Measurements from ENCODE around the gene TBL1X. TPM values are rescaled to one million over a fixed set of nuclear protein-coding genes. Genes with fewer than 3 reads are reported as not detected.

The TBL1X gene
- total RNA-seq, 1 donor from 2014 or later: 15.4 TPM

DNA sequence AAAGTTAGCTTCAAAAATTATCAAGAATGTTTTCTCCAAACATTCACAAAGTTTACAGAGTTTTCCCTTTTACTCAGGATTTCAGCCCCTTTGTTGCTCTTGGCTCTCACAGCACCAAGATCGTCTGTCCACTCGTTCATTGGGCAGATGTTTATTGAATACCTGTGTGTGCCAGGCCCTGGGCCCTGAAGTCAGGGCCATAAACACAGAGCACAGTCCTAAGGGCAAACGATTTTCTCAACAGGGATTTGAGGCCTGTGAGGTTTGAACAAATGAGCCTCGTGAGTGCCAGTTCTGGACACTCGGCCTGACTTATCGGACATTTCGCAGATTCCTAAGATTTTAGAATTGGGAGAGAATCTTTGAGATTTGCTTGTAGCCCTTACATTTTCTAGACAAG, 142.1 kb downstream of the TBL1X start:
- intact Hi-C loops (cut with DNase I): no loop called here
- TF ChIP-seq, protein P1, sequence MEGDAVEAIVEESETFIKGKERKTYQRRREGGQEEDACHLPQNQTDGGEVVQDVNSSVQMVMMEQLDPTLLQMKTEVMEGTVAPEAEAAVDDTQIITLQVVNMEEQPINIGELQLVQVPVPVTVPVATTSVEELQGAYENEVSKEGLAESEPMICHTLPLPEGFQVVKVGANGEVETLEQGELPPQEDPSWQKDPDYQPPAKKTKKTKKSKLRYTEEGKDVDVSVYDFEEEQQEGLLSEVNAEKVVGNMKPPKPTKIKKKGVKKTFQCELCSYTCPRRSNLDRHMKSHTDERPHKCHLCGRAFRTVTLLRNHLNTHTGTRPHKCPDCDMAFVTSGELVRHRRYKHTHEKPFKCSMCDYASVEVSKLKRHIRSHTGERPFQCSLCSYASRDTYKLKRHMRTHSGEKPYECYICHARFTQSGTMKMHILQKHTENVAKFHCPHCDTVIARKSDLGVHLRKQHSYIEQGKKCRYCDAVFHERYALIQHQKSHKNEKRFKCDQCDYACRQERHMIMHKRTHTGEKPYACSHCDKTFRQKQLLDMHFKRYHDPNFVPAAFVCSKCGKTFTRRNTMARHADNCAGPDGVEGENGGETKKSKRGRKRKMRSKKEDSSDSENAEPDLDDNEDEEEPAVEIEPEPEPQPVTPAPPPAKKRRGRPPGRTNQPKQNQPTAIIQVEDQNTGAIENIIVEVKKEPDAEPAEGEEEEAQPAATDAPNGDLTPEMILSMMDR (IDR thresholded peaks at IDR 0.05): no peak

DNA sequence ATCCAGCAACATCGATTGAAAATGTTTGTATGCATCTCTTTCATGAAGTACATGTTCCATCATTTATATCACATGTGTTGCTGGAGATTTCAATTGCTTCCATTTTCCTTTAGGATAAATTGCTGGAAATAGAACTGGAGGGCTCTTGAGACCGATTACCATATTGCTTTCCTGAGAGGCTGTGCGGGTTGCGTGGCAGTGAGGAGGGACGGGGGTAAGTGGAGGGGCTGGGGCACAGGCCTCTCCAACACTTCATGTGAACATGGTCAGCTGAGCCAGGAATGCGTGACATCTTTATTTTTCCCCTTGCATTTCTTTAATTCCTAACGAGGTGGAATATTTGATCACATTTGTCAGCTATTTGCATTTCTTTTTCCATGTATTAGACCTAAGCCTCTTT, 144.6 kb downstream of the TBL1X start:
- H3K36me3 ChIP-seq: no peaks in the 10 kb centered on the region
- no peaks in the 10 kb centered on the region for H3K27me3 ChIP-seq
- no peaks in the 10 kb centered on the region for H3K9me3 ChIP-seq
- TF ChIP-seq, protein P1 (IDR thresholded peaks at IDR 0.05): no peak
- no peak overlapping the region for H3K4me3 ChIP-seq
- no peak for DNase-seq (ENCODE audit: low spot score in 2 of 2)
- peaks cover 0 to 13% of the 10 kb centered on the region in 2 donors for H3K4me1 ChIP-seq
- no peak overlapping the region for H3K27ac ChIP-seq
- intact Hi-C loops (cut with DNase I): no loop called here

More for the DNA sequence above, 142.1 kb downstream of the TBL1X start:
- Histone ChIP-seq H3K4me1 (peaks cover 0 to 13% of the 10 kb centered on the region in 2 donors), H3K27me3 (no peaks in the 10 kb centered on the region), H3K4me3 (no peak overlapping the region), H3K27ac (no peak overlapping the region), H3K36me3 (no peaks in the 10 kb centered on the region), H3K9me3 (no peaks in the 10 kb centered on the region)
- DNase-seq (ENCODE audit: low spot score in 2 of 2): no peak

DNA sequence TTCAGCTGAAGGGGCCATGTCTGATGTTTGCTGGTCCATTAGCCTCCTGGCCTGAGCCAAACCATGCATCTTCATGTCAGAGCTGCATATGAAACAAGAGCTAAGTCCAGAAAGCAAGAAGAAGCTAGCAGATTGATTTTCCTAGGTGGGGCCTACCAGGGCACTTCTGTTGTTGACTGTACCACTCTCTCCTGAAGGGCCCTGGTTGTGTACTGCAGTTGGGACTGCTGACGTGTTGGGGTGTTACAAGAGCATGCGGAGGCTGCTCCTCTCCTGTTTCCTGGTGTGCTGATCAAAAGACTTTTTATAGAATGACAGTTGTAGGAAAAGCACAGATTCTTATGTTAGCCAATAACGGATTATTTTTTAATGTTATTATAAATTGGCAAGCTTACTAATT, 145.1 kb downstream of the TBL1X start:
- H3K36me3 ChIP-seq: no peaks in the 10 kb centered on the region
- intact Hi-C loops (cut with DNase I): no loop called here
- no peak for DNase-seq (ENCODE audit: low spot score in 2 of 2)
- no peaks in the 10 kb centered on the region for H3K9me3 ChIP-seq
- peaks cover 0 to 12% of the 10 kb centered on the region in 2 donors for H3K4me1 ChIP-seq
- TF ChIP-seq, protein P1 (IDR thresholded peaks at IDR 0.05): no peak
- H3K27me3 ChIP-seq: no peaks in the 10 kb centered on the region
- H3K27ac ChIP-seq: no peak overlapping the region
- no peak overlapping the region for H3K4me3 ChIP-seq

DNA sequence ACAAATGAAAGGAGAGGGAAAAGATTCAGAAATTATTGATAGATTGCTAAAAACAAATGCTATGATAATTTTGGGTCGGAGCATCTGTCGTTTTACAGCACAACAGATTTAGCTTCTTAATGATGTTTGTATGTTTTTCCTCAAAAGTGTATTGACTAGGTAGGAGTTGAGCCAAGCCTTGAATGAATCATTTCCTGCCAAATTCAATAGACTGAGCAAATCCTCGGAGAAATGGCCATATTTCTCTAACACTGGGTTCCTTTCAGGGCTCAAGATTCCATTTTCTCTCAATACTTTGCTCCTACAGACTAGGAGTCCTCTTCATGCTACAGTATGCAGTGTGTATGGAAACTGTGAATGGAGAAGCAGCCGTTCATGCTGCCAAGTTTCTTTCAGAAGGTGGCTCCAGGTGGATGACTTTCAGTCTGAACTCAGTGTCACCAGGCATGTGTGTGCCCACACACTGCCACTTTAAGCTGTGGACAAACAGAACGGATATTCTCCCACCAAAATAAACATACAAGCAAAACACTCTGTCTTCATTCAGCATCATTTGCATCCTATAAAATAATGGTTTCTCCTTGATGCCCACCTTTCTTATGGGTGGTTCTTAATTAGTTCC, 146.0 kb downstream of the TBL1X start:
- intact Hi-C loops (cut with DNase I): no loop called here
- no peak overlapping the region for H3K27ac ChIP-seq
- no peaks in the 10 kb centered on the region for H3K27me3 ChIP-seq
- TF ChIP-seq, protein P1 (IDR thresholded peaks at IDR 0.05): no peak
- H3K9me3 ChIP-seq: no peaks in the 10 kb centered on the region
- H3K4me1 ChIP-seq: peaks cover 0 to 10% of the 10 kb centered on the region in 2 donors
- no peaks in the 10 kb centered on the region for H3K36me3 ChIP-seq
- no peak for DNase-seq (ENCODE audit: low spot score in 2 of 2)
- no peak overlapping the region for H3K4me3 ChIP-seq

DNA sequence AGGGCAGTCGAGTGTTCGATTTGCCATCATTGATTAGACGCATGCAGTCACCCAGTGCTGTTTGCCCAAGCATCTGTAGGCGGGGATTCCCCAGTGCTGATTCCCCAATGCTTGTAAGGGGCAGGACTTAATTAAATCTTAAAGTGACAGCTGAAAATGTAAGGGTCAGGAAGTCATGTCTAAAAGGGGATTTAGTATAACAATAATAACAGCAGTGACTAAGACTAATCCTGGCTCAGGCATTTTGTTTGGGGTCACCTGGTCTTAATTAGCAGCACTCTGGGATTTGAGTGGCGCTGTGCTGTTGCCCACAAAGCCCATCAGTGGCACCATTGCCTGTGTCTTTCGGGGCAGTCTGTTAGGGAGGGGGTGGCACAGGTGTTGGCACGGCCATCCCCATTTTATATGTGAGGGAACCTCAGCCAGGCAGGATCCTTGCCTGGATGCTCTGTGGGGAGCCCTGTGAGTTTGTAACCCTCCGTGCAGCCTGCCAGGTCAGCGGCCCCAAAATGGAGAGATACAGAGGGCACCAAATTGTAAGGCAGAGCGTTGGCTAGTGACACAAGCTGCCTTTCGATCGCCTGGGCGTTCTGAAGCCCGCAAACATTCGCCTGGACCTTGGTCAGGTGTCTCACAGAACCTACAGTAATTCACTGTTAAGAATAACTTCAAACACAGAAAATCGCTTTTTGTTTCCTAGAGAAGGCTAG, 146.7 kb downstream of the TBL1X start:
- TF ChIP-seq, protein P1 (IDR thresholded peaks at IDR 0.05): no peak
- intact Hi-C loops (cut with DNase I): no loop called here
- no peak overlapping the region for H3K4me3 ChIP-seq
- no peaks in the 10 kb centered on the region for H3K36me3 ChIP-seq
- no peaks in the 10 kb centered on the region for H3K27me3 ChIP-seq
- no peaks in the 10 kb centered on the region for H3K9me3 ChIP-seq
- DNase-seq (ENCODE audit: low spot score in 2 of 2): no peak
- peaks cover 0 to 9% of the 10 kb centered on the region in 2 donors for H3K4me1 ChIP-seq
- no peak overlapping the region for H3K27ac ChIP-seq
